ENCODE data around the gene CENPO.

CENPO gene

DNA sequence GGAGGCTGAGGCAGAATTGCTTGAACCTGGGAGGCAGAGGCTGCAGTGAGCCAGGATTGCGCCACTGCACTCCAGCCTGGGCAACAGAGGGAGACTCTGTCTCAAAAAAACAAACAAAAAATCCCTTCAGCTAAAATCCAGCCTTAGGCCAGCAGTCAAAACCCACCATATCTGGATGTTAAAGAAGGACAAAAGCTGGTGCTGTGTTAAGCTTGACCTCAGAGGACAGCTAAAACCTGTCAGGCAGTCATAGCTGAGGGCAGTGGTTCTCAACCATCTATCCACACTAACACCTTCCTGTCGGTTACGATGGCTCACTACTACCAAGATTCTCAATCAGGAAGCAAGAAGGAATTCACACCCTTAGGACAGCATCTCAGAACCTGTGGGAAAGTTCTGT lies 9.6 kb upstream of the CENPO start:
- TF ChIP-seq, protein P1, sequence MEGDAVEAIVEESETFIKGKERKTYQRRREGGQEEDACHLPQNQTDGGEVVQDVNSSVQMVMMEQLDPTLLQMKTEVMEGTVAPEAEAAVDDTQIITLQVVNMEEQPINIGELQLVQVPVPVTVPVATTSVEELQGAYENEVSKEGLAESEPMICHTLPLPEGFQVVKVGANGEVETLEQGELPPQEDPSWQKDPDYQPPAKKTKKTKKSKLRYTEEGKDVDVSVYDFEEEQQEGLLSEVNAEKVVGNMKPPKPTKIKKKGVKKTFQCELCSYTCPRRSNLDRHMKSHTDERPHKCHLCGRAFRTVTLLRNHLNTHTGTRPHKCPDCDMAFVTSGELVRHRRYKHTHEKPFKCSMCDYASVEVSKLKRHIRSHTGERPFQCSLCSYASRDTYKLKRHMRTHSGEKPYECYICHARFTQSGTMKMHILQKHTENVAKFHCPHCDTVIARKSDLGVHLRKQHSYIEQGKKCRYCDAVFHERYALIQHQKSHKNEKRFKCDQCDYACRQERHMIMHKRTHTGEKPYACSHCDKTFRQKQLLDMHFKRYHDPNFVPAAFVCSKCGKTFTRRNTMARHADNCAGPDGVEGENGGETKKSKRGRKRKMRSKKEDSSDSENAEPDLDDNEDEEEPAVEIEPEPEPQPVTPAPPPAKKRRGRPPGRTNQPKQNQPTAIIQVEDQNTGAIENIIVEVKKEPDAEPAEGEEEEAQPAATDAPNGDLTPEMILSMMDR (IDR thresholded peaks at IDR 0.05; ENCODE audit: borderline replicate concordance, control extremely low read depth, extremely low read depth, insufficient read depth, missing control alignments): no peak
- DNase-seq (ENCODE audit: low spot score): no peak
- in situ Hi-C loops (cut with MboI; ENCODE audit: low sequenced_read_pairs, unreplicated experiment): no loop called here

DNA sequence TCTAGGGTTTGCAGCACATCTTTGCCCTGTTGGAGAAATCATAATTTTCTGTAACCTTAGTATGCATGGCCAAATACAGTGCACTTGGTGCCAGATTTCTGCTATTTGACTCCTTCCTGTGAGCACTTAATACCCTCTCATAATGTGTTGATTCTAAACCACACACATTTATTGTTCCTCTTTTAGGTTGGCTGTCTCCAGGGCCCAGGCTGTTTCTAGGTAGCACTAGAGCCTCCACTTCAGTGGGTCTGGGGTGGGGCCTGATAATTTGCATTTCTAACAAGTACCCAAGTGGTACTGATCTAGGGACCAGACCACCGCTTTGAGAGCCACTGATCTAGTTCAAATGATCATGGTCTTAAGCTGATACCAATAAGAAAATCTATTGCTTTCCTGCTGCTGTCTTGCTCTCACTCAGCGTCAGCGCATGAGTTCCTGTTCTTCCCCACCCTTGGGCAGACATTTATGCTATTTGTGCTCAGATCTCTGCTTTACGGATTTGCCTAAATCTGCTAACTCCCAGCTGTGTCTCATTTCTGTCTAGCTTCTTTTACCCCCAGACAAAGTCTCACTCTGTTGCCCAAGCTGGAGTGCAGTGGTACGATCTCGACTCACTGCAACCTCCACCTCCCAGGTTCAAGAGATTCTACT lies 7.4 kb upstream of the CENPO start:
- in situ Hi-C loops (cut with MboI; ENCODE audit: low sequenced_read_pairs, unreplicated experiment): no loop called here
- TF ChIP-seq, protein P1 (IDR thresholded peaks at IDR 0.05; ENCODE audit: borderline replicate concordance, control extremely low read depth, extremely low read depth, insufficient read depth, missing control alignments): no peak
- DNase-seq (ENCODE audit: low spot score): no peak

DNA sequence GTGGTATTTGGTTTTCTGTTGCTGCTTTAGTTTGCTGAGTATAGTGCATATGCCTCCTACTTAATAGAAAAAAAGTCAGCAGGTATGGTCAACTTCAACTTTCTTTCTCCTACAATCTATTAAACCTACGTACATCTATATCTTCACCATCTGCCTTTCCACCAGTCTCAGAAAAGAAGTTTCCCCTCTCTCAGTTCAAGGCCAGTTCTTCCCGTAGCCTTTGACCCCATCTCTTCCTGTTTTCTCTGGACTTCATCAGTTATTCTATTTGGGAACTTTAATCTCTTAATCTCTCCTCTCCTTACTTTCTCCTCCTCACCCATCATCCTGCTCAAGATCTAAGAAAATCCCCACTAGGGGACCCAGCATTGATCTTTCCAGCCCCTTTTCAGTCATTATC lies 5.7 kb upstream of the CENPO start:
- TF ChIP-seq, protein P1 (IDR thresholded peaks at IDR 0.05; ENCODE audit: borderline replicate concordance, control extremely low read depth, extremely low read depth, insufficient read depth, missing control alignments): no peak
- no peak for DNase-seq (ENCODE audit: low spot score)
- in situ Hi-C loops (cut with MboI; ENCODE audit: low sequenced_read_pairs, unreplicated experiment): no loop called here

DNA sequence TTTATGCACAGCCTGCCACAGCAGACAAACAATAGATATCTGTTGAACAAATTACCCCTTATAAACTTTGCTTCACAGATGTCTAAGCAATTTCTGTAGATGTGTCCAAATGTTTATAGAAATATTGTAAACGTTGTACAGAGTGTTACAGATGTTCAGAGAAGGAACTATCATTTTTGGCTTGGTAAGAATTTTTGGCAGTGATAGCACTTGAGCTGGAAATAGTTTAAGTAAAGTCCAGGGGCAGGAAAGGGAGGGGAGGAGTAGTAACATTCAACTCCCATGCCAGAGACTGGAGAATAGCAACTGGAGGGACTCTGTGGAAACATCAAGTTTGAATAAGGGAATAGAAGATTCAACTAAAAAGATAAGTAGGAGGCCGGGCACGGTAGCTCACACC lies 4.4 kb upstream of the CENPO start:
- in situ Hi-C loops (cut with MboI; ENCODE audit: low sequenced_read_pairs, unreplicated experiment): no loop called here
- DNase-seq (ENCODE audit: low spot score): no peak
- TF ChIP-seq, protein P1 (IDR thresholded peaks at IDR 0.05; ENCODE audit: borderline replicate concordance, control extremely low read depth, extremely low read depth, insufficient read depth, missing control alignments): no peak

DNA sequence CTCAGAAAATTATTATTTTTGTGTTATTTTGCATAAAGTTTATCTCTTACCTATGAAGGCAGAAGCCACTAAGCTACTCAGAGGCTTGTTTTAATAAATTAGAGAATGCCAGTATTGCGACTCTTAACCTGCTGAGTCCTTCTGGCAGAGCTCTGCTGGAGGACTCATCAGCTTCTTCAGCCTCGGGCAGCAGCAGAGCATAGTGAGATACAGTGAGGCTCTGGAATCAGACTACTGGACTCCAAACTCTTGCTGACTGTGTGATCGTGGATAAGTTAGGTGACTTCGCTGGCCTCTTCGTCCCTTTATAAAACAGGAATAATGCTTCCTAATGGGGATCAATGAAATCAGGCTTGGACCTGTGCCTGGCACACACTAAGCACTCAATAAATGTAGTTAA lies 1.8 kb upstream of the CENPO start:
- TF ChIP-seq, protein P1 (IDR thresholded peaks at IDR 0.05; ENCODE audit: borderline replicate concordance, control extremely low read depth, extremely low read depth, insufficient read depth, missing control alignments): no peak
- in situ Hi-C loops (cut with MboI; ENCODE audit: low sequenced_read_pairs, unreplicated experiment): no loop called here
- no peak for DNase-seq (ENCODE audit: low spot score)

DNA sequence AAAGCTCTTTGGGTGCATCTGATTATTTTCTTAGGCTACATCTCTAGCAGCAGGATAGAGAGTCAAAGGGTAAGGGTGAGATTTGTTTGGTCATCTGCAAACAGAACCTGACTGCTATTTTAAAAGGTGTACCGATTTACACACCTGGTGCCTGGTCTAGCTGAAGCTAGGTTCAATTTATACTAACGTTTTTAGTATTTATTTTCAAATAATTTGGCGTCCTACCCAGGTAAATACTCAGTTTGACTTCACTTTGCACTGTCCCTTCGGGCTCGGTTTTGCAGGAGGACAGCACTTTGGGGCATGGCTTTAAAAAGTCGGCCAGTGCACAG lies 717 bp upstream of the CENPO start:
- DNase-seq (ENCODE audit: low spot score): no peak
- TF ChIP-seq, protein P1 (IDR thresholded peaks at IDR 0.05; ENCODE audit: borderline replicate concordance, control extremely low read depth, extremely low read depth, insufficient read depth, missing control alignments): no peak
- in situ Hi-C loops (cut with MboI; ENCODE audit: low sequenced_read_pairs, unreplicated experiment): no loop called here
